GDM1 (cell line): ENCODE measurements around the gene ZNF512B.
"Not testable (repeated sequence)": the region's sequence is repeated elsewhere in the genome, so short reads cannot be mapped to it uniquely, and the experiment has no call there.

ENCODE experiments used
- DNase-seq: peaks from one replicate; lab custom pipeline; 2025; lab: John Stamatoyannopoulos, UW

Gene ZNF512B

GRCh38 chr20:63962426-63963347 lies 7.0 kb downstream of the ZNF512B start:
- no peak for DNase-seq

DNA sequence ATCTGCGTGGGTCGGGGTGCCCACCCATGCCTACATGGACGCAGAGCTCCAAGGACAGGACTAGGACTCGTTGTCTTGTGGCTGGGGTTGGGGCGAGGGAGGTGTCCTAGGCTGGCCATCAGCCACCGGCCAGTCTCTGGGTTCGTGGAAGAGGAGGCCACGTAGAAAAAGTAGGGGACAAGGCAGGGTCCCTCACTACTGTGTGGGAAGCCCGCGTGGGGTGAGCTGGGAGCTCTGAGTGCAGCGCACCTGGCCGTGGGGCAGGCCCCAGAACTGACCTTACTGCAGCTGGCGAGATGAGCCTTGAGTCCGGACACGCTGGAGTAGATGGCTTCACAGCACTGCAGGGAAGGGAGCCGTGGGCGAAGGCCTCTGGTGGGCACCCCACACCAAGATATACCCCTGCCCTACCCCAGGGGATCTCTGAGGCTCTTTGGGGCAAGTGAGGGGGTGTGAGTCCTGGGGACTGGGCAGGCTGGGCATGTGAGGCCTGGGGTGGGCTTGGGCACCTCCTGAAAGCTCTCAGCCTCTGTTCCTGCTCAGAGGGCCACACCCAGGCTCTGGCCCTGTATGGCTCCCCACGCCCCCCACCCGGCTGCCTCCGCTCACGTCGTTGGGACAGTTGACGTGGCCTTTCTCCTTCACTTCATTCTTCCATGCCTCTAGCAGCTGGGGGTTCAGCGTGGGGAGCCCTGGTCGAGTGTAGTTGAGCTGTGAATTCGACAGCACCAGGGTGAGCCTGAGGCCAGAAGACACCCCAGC lies 7.9 kb downstream of the ZNF512B start:
- no peak for DNase-seq

GRCh38 chr20:63960654-63961621 lies 8.8 kb downstream of the ZNF512B start:
- DNase-seq, result not testable (repeated sequence)

DNA sequence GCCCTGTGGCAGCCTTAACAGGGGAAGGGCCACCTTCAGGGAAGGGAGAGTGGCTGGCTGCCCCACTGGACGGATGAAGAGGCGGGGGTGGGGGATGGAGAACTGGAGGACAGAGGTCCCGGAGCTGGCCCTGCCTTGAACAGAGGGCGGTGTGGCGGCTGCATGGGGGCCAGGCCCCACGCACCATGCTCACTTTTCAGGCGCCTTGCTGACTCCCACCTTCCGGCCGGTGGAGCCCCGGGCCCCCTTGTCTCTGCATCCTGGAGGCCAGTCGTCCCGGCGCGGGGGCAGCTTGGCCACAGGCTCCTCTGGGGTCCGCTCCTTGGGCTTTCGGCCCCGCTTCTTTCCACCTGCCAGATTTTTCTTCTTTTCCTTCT lies 10.0 kb downstream of the ZNF512B start:
- no peak for DNase-seq

DNA sequence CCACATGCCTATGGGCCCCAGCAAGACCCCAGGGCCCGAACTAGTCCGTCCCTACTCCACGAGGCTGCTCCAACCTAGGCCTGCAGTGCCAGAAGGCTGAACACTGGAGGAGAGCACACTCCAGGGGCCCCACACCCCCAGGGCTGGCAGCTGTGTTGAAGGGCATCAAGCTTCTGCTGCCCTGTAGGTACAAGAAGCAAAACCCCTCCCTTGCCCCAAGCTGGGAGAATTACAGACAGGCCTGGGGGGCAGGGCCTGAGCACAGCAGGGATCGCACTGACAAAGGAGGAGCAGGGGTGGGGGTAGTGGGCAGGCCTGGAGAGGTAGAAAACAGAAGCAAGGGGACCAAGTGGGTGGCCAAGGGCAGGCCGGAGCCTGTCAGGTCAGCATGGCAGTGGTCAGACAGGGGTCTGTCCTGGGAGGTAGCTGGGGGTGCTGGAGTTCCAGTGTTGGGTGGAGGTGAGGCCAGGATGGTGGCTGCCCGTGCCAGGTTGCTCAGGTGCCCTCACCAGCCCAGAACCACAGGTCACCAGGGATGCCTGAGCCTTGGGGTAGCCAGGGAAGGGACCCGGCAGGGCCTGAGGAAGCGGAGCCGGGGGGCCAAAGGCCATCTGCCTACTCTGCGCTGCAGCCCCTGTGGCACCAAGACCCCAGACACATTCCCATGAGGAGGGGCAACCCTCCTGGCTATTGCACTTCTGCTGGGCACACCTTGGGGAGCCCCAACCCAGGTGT lies 10.6 kb downstream of the ZNF512B start:
- no peak for DNase-seq

GRCh38 chr20:63958471-63958870 lies 11.3 kb downstream of the ZNF512B start:
- no peak for DNase-seq

GRCh38 chr20:63957690-63958441 lies 11.9 kb downstream of the ZNF512B start:
- DNase-seq, result no peak

DNA sequence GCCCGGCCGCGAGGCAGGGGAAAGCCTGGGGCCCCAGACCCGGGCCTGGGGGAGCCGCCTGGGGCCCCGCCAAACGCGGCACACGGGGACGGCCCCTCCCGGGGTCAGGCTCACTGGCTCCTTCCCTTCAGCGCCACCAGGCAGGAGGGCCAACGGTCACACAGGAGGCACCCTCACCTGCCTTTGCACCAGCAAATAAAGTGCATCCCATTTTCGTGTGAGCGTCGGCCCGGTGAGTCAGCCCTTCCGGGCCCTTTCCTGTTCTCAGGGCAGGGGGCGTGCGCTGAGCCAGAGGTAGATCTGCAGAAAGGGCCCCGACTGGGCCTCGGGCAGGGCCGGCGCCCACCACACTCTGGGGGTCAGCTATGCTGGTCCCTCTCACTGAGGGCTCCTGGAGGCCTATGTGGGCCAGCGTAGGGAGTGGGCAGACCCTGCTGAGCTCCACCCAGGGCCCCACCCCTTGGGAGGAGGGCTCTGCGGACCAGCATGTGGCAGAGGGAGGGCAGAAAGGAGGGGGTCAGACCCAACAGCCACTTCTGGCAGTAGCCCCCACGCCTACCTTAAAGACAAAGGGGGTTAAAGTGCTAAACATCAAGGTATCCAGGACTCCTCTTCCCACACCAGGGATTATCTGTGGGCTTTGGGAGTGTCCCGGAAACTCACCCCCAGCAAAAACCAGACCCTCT lies 12.6 kb downstream of the ZNF512B start:
- peak; percentile 44 for DNase-seq

- no peak for DNase-seq
These were observed 13.1 kb downstream of the ZNF512B start for GRCh38 chr20:63956664-63957003.

DNA sequence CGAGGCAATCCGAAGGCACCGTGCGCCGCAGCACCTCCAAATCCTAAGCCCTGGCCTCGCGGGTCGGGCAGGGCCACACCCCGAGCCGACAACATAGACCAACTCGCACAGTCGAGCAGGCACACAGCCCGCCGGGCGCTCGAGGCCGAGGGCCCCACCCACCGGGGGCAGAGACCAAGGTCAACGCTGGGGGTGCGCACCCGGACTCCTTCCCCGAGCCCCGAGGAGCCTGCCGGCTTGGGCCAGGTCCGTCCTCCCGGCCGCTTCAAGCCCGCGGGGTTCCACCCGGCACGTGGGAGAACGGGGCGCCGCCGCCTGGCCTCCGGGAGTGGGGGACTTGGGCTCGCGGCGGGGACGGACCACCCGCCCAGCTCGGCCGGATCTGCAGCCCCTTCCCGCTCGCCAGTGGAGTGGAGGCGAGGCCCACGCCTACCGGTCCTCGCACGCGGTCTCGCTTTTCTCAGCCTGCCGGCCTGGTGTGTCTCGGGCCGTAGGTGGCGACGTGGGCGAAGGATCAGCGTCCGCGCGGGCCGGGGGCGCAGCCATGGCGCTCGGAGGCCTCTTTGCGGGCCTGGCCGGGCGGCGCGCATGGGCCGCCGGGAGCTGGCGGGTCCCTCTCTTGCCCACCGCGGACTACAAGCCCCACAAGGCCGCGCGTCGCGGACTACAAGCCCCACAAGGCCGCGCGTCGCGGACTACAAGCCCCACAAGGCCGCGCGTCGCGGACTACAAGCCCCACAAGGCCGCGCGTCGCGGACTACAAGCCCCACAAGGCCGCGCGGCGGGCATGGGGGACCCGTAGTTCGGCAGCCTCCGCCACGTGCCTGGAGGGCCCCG lies 13.7 kb downstream of the ZNF512B start, which contains the start of gene UCKL1:
Gene UCKL1, minus strand, starts transcription at position 590 of the 837 bp plus-strand sequence. Its CDS starts 44 bp downstream, at position 546.
- peak; percentile 86 for DNase-seq

- no peak for DNase-seq
These were observed 14.4 kb downstream of the ZNF512B start for GRCh38 chr20:63955281-63955826.

DNA sequence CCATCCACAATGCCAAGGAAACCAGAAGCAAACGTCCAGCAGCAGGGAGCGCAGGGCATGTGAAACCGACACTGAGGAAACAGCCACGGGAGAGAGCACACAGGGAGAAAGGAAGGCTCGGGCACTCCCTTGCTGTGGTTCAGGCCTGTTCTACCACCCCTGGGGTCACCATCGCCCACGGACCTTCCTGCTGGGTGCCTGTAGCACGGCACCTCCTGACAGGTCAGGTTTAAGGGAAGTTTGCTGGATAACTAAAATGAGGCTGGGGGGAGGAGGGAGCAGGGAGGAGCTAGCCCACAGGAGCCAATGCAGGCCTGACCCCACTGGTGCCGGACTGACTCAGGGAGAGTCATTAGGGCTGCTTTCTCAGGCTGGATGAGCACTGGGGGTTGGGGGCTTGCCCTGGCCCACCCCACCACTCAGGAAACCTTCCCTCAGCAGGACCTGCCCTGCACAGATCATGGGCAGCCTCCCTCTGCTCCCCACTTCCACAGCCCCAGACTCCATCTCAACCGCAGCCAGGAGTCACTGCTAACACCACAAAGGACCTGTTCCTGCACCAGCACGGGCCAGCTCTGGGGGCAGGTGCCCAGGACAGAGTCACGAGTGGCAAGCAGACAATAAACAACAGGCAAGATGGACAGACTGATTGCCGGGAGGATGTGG lies 15.8 kb downstream of the ZNF512B start:
- DNase-seq, result no peak

- no peak for DNase-seq
These were observed 17.0 kb downstream of the ZNF512B start for GRCh38 chr20:63952769-63953168.

DNA sequence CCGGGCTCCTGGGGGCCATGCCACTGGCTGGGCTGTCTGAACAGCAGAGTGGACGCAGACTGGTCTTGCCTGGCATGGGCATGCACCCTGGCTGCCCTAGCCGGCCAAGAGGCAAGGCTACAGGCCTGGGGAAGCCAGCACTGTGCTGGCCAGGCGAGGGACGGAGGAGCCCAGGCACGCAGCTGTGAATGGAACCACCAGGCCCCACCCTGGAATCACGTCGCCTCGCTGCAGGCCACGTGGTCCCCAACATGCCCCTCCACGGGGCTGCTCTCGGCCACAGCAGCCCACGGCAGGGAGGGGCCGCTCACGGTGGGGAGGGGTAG lies 17.6 kb downstream of the ZNF512B start:
- no peak for DNase-seq

GRCh38 chr20:63951398-63952209 lies 18.1 kb downstream of the ZNF512B start:
- no peak for DNase-seq

DNA sequence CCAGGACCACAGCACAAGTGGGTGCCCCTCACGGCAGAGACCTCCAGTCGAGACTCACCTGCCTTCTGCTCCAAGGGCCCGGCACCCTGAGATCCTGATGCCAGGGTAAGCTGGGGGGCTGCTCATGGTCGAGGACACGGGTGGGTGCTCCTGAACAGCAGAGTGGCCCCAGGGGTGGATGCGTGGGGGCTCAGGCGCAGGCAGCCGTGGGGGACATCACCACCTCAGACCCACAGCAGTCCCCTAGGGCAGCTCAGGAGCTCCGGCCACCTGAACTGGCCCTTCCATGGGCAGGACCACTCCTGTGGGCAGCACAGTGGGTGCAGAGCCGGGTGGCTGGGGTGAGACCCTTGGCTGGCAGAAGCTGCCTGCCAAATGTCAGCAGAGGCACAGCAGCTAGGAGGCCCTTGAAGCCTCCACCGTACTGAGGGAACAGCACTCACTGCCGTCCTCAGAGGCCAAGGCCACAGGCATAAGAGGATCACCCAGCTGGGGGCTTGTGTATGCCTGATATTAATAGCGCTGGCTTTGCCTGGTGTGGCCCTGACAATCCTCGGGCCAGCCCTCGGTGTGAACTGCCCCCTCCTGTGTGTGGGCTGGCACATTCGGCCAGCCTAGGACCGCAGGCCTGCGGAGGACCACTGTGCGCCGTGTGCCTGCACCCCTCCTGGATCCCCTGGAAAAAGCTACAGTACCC lies 18.9 kb downstream of the ZNF512B start:
- no peak for DNase-seq
